Activated T-cell treated with anti-CD3 and anti-CD28 coated beads, Interleukin-2, amount 50 U/mL, for 1 hour (primary cell): Measurements from ENCODE around the gene IGLL1.
"Not testable (repeated sequence)": the region's sequence is repeated elsewhere in the genome, so short reads cannot be mapped to it uniquely, and the experiment has no call there.

Experiments
- DNase-seq: peaks from one replicate; pipeline ENCODE4 v3.0.0-alpha.2; 2020

Gene IGLL1

DNA sequence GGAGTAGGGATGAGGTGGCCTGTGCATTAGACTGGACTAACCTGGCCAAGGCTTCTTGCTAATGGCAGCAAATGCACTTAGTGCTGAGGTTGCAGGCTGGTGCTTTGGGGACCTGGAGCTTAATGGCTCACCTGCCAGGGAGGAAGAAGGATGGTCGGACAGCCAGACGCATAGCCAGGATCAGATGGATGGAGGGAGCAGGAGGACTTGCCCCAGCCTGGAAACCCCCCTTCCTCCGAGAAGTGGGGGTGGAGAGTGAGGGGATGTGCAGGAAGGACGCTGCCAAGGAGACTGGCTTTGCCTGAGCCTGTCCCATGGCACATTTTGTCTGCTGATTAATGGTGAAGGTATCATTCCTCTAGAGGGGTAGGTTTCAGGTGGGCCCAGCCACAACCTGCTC, 17.9 kb downstream of the IGLL1 start:
- DNase-seq, result no peak

GRCh38 chr22:23561025-23561510, 19.0 kb downstream of the IGLL1 start:
- peak; percentile 3 for DNase-seq

DNA sequence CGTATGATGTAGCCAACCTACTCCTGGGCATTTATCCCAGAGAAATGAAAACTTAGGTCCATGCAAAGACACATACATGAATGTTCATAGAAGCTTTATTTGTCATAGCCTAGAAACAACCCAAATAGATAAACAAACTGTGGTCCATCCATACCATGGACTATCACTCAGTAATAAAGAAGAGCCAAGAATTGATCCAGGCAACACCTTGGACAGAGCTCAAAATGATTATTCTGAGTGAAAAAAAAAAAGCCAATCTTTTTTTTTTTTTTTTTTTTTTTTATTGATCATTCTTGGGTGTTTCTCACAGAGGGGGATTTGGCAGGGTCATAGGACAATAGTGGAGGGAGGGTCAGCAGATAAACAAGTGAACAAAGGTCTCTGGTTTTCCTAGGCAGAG, 19.9 kb downstream of the IGLL1 start:
- DNase-seq, result not testable (repeated sequence)

GRCh38 chr22:23557467-23557866, 22.6 kb downstream of the IGLL1 start:
- DNase-seq, result peak; percentile 2

DNA sequence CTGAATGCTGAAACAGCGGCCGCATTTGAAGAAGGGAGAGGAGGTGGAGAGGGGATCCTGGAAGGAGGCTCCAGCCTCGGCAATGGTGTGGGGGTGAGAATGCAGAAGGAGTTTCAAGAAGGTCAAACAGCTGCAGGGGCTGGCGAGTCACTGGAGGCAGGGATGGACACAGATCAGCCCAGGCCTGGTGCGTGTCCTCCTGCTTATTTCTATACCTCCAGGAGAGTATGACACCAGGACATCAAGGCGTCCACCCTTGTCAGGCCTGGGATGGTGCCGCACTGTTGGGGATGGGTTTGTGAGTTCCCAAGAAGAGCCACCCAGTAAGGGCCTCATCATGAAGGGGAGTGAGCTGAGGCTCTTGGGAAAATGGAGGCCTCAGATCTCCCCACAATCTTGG, 23.1 kb downstream of the IGLL1 start:
- no peak for DNase-seq

DNA sequence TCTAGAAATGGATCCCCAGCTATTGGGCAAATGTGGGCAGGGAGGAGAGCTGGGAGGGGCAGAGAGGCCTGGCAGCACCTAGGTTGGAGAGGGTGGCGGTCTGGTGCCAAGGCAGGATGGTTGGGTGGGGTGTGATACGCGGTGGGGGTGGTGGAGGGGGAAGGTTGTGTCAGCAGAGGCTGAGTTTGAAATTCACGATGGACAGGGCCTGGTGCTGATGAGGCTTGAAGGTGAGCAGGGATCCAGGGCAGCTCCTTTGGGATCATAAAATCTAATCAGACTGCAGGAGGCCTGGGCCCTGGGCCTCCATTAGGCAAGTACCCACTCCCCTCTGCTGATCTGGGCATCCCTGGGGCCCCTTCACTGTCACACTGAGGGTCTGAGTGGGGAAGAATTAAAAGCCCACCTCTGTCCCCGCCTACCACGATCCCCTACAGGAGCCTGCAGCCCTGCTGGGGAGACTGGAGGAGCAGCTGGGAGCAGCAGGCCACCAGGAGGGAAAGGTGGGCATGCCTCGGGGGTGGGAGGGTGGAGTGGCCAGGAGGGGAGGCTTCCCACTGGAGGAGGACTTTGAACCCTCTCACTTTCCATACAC, 24.0 kb downstream of the IGLL1 start:
- peak; percentile 1 for DNase-seq

DNA sequence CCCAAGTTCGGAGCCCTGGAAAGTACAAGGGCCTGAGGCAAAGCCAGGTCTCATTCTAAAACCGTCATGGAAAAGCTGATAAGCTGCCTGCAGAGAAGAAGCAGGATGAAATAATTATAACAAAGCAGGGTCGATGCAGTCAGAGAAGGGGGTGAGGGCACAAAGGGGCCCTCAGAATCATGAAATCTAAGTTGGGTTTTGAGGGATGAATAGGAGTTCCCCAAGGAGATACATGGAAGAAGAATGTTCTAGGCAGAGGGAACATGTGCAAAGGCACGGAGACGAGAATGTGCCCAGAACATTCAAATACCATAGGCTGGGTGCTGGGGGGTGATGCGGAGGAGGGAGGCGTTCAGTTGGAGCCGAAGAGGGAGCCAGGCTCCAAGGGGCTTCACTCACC, 25.0 kb downstream of the IGLL1 start:
- no peak for DNase-seq

GRCh38 chr22:23553924-23554870, 25.9 kb downstream of the IGLL1 start:
- DNase-seq, result peak; percentile 2

GRCh38 chr22:23553438-23553837, 26.7 kb downstream of the IGLL1 start:
- DNase-seq, result no peak

DNA sequence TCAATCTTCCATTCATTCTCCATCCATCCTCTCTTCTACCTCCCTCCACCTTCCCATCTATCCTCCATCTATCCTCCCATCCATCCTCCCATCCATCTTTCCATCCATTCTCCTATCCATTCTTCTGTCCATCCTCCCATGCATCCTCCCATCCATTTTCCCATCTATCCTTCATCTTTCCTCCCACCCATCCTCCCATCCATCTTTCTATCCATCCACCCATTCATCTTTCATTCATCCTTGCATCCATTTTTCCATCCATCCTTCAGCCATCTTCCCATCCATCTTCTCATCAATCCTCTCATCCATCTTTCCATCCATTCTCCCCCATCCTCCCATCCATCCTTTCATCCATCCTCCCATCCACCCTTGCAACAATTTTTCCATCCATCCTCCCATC, 27.5 kb downstream of the IGLL1 start:
- no peak for DNase-seq

- no peak for DNase-seq
Measured at GRCh38 chr22:23551385-23551784, 28.7 kb downstream of the IGLL1 start.

- DNase-seq, result no peak
Measured at GRCh38 chr22:23550049-23550650, 29.9 kb downstream of the IGLL1 start.

DNA sequence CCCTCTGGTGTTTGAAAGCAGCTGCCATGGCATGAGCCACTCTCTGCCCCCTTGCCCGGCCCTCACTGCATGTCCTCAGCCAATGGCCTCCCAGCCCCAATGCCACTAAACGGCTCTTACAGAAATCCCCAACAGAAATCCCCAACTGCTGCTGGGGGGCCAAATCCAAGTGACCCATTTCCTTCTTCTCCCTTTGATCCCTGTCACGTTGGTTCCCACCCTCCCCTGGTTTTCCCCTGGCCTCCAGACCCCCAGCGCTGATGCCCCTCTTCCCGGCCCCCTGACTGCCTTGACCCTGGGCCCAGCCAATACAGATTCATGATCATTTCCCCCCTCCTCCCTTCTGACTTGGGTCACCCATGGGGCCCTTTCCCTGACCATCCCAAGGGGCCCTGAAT, 30.9 kb downstream of the IGLL1 start:
- no peak for DNase-seq

DNA sequence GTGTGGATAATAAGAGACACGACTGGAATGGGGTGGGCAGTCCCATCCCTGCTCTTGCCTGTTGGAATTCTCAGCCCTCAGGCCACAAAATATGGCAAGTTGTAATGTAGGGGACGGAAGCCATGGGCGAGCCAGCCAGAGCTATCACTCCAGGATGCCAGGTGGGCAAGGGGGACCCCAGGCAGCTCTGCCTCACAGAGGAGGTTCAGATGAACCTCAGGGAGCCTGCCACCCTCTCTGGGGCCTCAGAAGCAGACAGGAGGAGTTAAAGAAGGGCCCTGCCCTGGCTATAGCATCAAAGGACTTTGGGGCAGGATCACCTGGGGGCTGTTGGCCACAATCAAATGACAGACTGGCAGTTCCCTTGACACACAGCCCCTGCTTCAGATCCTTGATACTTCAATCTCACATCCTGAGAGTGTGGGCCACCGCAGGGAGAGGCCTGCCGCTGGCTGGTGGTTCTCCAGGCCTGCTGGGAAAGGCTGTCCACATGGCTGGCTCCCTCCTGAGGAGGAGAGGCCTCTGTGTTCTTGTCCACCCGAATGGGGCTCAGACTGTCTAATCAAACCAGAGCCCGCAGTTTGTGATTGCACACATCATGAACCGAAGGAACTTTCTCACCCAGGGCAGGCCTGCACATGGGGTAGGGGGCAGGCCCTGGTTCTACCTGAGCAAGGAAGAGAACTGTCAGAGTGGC, 31.4 kb downstream of the IGLL1 start:
- no peak for DNase-seq

- no peak for DNase-seq
Measured at GRCh38 chr22:23547818-23548500, 32.1 kb downstream of the IGLL1 start.

GRCh38 chr22:23547382-23547781, 32.7 kb downstream of the IGLL1 start:
- not testable (repeated sequence) for DNase-seq

DNA sequence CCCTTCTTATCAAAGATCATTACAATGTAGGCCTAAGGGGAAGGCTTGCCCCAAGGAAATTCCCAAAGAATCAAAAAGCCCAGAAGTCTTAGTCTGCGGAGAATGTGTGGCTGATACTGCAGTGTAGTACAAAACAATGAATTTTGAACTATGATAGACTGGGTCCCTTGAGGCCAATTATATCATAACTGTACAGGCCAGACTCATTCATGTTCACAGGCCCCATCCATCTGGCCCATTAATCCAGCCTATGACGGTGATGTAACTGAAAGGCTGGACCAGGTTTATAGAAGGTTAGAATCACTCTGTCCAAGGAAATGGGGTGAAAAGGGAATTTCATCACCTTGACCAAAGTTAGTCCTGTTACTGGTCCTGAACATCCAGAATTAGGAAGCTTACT, 35.2 kb downstream of the IGLL1 start:
- no peak for DNase-seq

DNA sequence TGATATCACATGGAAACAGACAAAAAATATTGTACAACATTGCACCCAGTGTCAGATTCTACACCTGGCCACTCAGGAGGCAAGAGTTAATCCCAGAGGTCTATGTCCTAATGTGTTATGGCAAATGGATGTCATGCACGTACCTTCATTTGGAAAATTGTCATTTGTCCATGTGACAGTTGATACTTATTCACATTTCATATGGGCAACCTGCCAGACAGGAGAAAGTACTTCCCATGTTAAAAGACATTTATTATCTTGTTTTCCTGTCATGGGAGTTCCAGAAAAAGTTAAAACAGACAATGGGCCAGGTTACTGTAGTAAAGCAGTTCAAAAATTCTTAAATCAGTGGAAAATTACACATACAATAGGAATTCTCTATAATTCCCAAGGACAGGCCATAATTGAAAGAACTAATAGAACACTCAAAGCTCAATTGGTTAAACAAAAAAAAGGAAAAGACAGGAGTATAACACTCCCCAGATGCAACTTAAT, 36.5 kb downstream of the IGLL1 start:
- DNase-seq, result not testable (repeated sequence)

DNA sequence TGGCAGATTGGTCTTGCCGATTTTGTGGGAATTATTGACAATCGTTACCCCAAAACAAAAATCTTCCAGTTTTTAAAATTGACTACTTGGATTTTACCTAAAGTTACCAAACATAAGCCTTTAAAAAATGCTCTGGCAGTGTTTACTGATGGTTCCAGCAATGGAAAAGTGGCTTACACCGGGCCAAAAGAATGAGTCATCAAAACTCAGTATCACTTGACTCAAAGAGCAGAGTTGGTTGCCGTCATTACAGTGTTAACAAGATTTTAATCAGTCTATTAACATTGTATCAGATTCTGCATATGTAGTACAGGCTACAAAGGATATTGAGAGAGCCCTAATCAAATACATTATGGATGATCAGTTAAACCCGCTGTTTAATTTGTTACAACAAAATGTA, 37.2 kb downstream of the IGLL1 start:
- DNase-seq, result no peak

- DNase-seq, result not testable (repeated sequence)
Measured at GRCh38 chr22:23542391-23542790, 37.7 kb downstream of the IGLL1 start.

GRCh38 chr22:23541849-23542281, 38.2 kb downstream of the IGLL1 start:
- DNase-seq, result not testable (repeated sequence)

DNA sequence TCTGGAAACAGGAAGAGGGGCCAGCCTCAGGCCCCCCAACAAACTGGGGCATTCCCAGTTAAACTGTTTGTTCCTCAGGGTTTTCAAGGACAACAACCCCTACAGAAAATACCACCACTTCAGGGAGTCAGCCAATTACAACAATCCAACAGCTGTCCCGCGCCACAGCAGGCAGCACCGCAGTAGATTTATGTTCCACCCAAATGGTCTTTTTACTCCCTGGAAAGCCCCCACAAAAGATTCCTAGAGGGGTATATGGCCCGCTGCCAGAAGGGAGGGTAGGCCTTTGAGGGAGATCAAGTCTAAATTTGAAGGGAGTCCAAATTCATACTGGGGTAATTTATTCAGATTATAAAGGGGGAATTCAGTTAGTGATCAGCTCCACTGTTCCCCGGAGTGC, 39.3 kb downstream of the IGLL1 start:
- DNase-seq, result not testable (repeated sequence)
